HG02840 (cell line): Measurements from ENCODE around the gene MAP2K5.
"Not testable (repeated sequence)": the region's sequence is repeated elsewhere in the genome, so short reads cannot be mapped to it uniquely, and the experiment has no call there.

ENCODE experiments used
- ATAC-seq: cut with Tn5 transposase; IDR thresholded peaks from one replicate; pipeline ENCODE4 v1.9.1; 2021; ENCODE audit warnings: mild to moderate bottlenecking, moderate library complexity, moderate number of reproducible peaks; ENCODE audit not compliant: unreplicated experiment, low FRiP score

The MAP2K5 gene

DNA sequence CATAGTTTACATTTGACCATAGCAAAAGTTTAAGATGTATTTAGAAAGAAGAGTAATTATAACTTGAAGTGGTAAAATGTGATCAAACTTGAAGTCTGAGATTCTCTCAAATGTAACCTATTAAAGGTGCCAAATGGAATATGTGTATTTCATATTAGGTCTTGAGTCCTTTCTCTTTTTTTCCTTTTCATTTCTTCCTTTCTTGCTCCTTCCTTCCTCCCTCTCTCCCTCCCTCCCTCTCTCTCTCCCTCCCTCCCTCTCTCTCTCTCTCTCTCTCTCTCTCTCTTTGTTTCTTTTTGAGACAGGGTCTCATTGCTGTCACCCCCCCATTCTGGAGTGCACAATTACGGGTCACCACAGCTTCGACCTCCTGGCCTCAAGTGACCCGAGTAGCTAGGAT is 47.7 kb downstream of the MAP2K5 start:
- ATAC-seq, result no peak

DNA sequence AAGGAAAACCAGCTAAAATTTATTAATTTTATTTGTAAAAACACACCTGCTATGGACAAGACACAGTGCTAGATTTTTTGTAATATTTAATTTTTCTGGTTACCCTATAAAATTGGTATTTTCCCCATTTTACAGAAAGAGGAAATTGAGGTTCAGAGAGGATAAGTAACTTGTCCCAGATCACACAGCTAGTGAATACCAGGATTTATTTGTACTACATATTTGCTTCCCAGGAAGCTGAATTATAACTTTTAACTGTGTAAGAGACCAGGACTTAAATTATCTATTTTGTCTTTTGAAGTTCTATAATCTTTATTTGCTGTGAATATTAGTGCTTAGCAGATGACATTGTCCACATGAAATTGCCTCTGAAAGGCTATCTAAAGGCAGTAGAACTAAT is 49.7 kb downstream of the MAP2K5 start:
- ATAC-seq, result no peak

DNA sequence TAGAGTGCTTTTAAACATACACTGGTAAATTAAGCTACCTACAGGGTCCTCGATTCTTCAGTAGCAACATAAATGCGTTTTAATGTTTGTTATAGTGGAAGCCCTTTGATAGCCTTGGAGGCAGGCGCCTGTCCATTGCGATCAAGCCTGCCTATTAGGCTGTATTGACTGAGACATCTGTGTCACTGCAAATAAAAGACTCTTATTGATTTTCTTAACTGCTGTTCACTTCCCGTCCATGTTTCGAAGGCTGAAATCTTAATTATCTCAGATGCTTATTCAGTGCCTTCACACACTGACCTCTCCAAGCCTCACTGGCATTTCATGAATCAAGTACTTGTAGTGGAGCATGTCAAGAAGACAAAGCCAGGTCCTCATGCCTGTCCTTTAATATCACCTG is 51.1 kb downstream of the MAP2K5 start:
- no peak for ATAC-seq

DNA sequence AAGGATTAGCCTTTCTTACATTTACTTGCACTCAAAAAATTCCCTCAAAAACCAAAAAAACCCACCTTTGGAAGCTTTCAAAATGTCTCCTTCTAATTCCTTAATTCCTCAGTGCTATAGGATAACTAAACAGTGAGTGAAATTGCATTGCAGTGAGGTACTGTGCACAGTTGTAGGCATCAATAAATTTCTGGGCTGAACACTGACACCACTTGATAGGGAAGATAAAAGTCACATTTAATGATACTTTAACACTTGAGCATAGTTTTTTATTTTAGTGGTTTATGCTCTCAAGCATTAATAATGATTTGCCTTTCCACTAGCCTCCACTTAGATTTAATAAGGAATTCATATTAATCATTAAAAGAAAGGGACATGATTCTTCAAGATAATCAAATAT is 52.3 kb downstream of the MAP2K5 start:
- ATAC-seq, result no peak

DNA sequence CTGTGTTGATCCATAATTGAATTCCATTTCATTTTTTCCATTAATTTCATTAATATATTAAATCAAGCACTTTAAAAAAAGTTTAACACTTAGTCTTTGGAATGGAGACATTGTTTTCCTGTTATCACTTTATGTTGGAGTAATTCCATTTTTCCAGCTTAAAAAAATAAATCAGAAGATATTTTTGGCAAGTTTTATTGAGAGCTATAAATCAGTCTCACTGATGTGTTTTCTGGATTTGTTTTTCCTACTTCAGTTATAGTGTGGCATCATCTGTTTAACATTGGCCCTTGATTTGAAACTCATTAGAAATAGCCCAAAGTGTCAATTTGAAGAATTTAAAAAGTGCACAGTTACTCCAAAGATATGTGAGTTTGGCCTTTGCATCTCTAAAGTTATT is 53.1 kb downstream of the MAP2K5 start:
- no peak for ATAC-seq

DNA sequence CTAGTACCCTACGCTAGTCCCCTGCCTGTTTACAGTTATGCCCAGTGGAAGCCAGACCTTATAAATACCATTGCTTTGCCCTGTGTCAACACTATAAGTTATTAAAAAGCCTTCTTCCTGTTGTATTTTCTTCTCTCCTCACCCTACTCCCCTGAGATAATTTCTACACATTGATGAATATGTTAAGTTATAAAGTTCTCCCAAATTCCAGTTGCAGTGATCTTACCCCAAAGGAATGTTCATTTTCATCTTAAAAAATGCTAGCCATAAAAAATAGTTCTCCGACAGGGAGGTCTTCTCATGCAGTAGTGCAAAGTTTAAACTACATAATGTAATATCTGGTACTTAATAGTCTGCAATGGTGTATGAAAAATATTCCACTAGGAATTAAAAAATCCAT is 58.6 kb downstream of the MAP2K5 start:
- no peak for ATAC-seq

DNA sequence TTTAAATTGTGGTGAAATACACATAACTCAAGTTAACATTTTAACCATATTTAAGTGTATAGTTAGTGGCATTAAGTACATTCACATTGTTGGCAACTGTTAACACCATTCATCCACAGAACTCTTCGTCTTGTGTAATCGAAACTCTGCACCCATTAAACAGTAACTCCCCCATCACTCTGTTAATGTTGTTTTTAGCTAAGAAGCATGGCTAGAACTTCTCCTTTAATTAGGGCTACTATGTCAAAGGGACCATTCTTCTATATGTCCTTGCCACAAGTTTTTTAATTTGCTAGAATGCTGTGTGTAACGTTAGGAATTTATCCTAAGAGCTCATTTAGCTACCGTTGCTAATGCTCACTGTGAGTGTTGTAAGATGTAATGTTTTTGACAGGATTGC is 60.6 kb downstream of the MAP2K5 start:
- ATAC-seq, result no peak

DNA sequence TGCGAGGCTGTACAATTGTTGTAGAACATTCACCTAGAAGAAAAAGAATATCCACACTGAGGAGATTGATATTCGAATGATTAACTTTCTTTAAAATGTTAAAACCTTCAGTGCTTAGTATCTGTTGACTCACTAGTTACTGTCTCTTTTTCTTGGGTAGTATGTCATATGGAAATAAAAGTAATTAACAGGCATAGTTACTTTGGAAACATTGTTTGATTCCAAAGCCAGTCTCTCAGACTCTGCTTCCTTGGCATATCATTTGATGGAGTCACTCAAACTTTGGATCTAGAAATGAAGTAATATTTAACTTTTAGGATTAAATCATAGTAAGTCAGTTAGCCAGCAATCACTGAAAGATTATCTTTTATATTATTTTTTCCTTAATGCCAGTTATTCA is 63.4 kb downstream of the MAP2K5 start:
- ATAC-seq, result no peak

DNA sequence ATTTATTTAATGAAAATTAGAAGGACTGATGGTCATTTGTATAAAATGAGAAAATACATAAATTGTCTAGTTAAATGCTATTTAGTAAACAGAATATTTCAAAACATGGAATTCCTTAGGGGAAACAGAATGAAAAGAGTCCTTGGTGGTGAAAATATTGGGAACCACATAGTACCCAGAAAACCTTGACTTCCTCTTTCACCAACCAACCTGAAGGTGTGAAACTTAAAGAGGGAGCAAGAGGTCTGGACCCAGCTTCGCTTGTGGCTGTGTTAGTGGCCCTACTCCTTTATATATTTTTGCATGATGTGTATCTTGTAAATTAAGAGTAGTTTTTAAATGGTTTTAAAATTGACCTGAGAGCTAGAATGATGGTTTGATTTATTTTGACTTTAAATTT is 64.2 kb downstream of the MAP2K5 start:
- no peak for ATAC-seq

DNA sequence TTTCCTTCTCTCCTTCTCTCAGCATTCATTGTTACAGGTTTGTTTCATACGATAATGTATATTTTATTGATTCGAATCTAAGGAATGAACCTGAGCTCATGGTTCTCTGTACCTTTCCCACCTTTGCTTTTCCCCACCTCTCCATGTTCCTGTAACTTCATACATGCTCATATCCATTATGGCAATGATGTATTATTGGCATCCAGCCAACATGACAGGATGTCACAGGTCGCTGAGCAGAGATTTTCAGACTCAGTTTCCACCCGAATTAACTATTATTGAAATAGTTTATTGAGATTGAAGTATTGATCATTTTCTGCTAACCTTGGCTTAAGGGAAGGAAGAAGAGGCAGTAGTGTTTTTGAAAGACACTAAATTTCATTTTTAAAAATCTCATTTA is 64.8 kb downstream of the MAP2K5 start:
- no peak for ATAC-seq

DNA sequence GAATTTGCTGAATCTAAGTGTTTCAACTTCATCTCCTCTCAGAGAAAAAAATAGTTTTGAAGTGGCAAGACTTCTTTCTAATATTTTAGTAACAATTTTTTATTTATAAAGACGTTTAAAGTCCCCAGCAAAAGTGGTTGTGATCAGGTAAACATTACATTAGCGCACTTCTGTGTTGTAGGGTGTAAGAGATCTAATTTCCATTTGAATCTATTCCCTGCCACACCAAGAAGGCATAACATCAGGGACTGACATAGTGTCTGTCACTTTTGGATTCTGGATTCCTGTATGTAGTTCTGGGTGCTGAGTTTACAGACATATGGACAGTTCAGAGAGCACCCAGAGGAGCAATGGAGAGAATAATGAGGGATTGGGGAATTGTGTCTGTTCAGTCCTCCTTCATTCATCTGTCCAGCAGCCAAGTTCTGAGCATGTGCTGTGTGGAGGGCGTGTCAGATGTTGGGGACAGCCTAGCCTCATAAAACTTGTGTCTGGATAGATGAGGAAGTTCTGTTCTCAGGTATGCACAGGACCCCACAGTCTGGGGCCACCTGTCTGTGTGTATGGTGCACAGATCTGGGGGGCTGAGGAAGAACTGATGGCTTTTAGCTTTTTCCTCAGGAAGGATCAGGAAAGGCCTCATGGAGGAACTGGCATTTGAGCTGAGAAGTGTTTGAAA is 65.6 kb downstream of the MAP2K5 start:
- ATAC-seq, result no peak

DNA sequence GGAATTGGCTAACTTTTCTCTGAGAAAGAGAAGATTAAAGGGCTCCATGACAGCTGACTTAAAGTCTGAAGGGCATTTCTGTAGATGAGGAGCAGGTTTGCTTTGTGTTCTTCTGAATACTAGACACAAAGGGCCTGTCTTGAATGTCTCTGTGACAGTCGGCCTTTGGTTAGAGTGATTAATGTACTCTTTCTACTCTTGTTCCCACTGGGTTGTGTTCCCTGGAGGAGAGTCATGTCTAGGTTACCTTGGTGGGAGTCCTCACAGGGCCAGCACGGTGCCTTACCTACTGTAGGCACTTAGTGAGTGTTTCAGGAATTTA is 66.1 kb downstream of the MAP2K5 start:
- ATAC-seq, result no peak

DNA sequence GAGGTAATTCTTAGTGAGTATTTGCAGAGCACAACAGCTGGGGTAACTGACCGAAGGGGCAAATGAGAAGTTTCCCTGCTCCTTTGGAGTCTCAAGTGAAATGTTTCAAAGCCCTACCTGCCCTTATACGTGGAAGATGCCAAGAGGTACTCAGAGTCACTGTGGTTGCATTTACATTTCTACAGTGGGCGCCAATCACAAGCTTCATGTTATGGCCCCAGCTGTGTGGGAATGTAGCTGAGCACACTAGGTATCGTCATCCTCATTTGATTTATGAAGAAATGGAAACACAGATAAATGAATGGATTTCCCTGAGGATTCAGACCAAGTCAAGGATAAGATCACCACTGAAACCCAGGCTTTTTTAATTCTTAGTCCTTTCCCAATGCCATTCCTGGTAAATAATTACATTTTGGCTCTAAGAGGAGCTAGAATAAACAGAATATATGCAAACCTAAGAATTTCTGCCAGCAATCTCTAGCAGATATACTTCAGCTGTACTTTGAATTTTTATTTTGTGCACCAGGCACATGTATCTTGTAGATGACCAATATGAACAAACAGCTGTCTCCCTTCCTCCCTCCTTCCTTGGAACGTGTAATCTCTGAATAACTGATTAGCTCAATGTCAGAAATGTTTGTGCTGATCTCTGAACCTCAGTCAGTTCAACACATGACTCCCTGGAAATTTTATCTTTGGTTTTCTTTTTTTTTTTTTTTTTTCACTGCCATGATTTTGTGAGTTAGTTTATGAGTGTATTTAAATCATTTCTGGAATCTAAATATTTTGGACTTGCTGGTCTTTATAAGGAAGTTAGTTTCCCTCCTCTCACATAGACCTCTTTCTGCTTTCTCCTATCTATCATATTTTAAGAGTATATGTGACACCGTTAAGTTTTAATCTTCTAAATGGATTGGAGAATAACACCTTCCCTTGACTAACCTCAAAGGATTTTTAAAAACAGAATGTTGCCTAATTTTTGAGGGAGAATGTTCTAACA is 69.2 kb downstream of the MAP2K5 start:
- no peak for ATAC-seq

DNA sequence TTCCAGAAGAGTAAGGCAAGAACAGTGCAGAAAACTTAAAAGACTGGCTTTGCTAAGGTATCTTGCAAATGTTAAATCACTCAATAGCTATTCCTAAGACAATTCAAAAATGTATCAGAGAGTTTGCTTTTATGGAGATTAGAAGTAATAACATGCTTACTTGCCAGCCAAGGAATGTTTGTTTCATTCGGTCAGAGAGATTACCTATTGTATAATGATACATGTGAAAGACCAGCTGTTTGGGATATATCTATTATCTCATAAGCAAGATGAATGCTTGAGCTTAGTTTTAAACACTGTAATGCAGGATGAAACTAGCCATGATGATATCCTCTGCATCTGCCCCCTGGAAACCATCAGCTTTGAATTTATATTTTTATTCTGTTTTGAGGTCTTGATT is 70.7 kb downstream of the MAP2K5 start:
- no peak for ATAC-seq

DNA sequence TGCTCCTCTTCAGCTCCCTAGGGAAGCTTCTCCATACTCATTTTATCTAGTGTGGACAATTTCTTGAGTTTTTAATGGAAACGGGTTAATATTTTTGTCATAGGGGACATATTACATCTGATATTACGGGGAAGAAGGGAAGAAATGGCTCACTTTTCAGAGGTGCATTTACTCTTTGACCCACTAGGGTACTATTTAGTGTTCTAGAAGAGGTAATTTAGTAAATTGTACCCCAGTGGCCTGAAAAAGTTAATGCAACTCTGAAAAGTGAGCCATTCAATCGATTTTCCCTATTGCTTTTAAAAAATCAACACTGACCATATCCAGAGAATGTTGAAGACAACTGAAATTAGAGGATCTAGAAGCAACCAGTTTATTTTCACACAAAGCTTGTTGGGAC is 71.2 kb downstream of the MAP2K5 start:
- no peak for ATAC-seq

DNA sequence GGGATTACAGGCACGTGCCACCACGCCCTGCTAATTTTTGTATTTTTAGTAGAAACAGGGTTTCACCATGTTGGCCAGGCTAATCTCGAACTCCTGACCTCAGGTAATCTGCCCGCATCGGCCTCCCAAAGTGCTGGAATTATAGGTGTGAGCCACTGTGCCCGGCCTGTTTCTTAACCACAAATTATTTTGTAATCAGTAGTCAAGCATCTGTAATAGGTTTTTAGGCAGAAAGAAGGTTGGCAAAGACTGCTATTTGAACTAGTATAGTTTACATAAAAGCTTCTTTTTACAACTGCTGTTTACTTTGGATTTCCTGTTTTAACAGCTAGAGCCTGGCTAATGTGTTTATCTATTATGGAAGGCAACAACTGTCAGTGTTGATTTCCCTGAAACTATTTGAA is 72.6 kb downstream of the MAP2K5 start:
- ATAC-seq, result not testable (repeated sequence)

DNA sequence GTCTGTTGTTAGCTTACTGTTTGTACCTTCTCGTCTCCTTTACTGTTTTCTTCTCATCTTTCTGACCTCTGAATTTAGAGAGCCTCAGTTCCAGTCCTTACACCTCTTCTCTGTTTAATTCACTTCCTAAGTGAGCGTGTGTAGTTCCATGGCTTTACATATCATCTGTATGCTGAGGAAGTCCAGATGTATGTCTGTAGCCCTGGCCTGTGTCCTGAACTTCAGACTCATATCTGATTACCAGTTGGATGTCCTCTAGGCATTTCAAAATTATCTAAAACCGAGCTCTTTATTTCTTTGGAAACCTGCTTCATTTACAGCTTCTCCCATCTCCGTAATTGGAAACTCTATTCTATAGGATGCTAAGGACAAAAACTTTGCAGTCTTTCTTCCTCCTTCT is 75.8 kb downstream of the MAP2K5 start:
- no peak for ATAC-seq

DNA sequence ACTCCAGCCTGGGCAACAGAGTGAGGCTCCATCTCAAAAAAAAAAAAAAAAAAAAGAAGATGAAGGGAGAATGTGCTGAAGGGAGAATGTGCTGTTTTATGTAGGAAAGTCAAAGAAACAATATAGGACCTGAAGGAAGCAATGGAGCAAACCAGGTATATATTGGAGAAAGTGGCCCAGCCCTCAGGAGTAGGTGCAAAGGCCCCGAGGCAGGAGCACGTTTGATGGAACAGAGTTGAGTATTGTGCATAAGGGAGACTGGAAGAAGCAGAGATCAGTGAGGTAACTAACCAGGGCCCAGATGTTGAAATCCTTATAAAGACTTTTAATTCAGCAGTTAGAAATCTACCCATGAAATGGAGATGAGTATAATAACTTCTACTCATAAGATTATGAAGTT is 79.6 kb downstream of the MAP2K5 start:
- ATAC-seq, result no peak

DNA sequence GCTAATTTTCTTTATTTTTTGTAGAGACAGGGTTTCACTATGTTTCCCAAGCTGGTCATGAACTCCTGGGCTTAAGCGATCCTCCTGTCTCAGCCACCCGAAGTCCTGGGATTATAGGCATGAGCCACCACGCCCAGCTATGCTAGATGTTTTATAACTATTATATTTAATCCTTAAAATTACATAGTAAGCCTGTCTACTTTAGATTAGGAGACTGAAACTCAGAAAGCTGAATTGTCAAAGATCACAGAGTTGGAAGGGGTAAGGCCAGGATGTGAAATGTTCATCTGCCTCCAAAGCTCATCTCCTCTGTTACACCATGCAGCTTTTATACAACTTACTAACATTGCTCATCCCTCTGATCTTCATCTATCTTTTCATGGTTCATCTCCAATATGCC is 89.8 kb downstream of the MAP2K5 start:
- ATAC-seq, result no peak

DNA sequence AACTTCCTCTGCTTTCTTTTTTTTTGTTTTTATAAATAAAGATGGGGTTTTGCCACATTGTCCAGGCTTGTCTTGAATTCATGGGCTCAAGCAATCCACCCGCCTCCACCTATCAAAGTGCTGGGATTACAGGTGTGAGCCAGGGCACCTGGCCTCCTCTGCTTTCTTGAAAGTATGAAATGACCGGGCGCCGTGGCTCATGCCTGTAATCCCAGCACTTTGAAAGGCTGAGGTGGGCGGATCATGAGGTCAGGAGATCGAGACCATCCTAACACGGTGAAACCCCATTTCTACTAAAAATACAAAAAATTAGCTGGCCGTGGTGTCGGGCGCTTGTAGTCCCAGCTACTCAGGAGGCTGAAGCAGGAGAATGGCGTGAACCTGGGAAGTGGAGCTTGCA is 93.4 kb downstream of the MAP2K5 start:
- not testable (repeated sequence) for ATAC-seq

DNA sequence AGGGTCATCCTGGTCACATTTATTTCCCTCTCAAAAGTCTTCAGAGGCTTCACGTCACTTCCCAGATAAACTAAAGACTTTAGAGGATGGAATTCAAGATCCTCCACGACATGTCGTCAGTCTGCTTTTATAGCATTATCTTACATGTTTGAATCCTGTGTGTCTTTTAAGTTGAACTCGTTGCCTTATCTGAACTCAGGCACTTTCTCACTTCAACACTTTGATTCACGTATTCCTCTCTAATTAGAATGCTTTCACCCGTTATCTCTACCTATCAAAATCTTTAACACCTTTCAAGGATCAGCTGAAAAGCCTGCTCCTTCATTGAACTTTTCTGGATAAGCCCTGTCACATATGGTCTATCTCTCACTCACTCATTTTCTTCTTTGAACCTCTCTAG is 97.1 kb downstream of the MAP2K5 start:
- no peak for ATAC-seq

DNA sequence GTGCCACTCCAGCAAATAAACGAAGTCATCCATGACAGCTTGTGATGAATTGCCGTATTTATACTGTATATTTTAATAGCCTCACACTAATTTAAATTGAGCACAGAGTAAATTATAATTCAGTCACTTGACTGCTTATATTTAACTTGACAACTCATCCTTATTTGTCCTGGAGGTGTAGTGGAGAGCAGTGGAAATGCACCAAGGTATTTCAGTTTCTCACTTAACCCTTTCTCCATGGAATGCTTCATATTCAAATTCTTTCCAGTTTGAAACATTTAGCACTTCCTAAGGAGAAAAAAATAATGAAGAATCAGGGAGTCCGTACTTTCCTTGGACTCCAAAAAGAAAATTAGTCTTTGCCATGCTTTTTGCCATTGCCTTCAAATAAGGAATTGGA is 99.0 kb downstream of the MAP2K5 start:
- no peak for ATAC-seq
